HG03025 (cell line): ENCODE data around the gene NUTM1.
"Not testable (repeated sequence)": the region's sequence is repeated elsewhere in the genome, so short reads cannot be mapped to it uniquely, and the experiment has no call there.

Experiments
- ATAC-seq: cut with Tn5 transposase; IDR thresholded peaks from one replicate; pipeline ENCODE4 v1.9.1; 2021; ENCODE audit warnings: mild to moderate bottlenecking, moderate library complexity; ENCODE audit not compliant: unreplicated experiment, low FRiP score

Gene NUTM1

GRCh38 chr15:34336991-34337556, 6.0 kb upstream of the NUTM1 start:
- ATAC-seq = no peak

- ATAC-seq = peak; percentile 55
Measured at GRCh38 chr15:34337557-34338306, 5.4 kb upstream of the NUTM1 start, which contains the start of gene SLC12A6. TSS of gene SLC12A6 (minus strand) at chr15:34337781. CDS start at chr15:34336680, 1,101 bp downstream.

- ATAC-seq = no peak
Measured at GRCh38 chr15:34338347-34338746, 4.8 kb upstream of the NUTM1 start.

- ATAC-seq = no peak
Measured at GRCh38 chr15:34339946-34340345, 3.2 kb upstream of the NUTM1 start.

GRCh38 chr15:34341381-34342212, 1.5 kb upstream of the NUTM1 start:
- ATAC-seq = no peak

GRCh38 chr15:34342213-34342736, 840 bp upstream of the NUTM1 start:
- not testable (repeated sequence) for ATAC-seq

GRCh38 chr15:34347951-34348638, 5.0 kb downstream of the NUTM1 start:
- no peak for ATAC-seq

GRCh38 chr15:34348735-34349300, 5.7 kb downstream of the NUTM1 start:
- no peak for ATAC-seq

GRCh38 chr15:34349769-34350168, 6.7 kb downstream of the NUTM1 start:
- ATAC-seq = no peak

- ATAC-seq = not testable (repeated sequence)
Measured at GRCh38 chr15:34352996-34353395, 9.9 kb downstream of the NUTM1 start.

- no peak for ATAC-seq
Measured at GRCh38 chr15:34353627-34354026, 10.5 kb downstream of the NUTM1 start.

- no peak for ATAC-seq
Measured at GRCh38 chr15:34354286-34354685, 11.2 kb downstream of the NUTM1 start.

GRCh38 chr15:34355241-34355640, 12.1 kb downstream of the NUTM1 start:
- ATAC-seq = no peak

- no peak for ATAC-seq
Measured at GRCh38 chr15:34357653-34358052, 14.5 kb downstream of the NUTM1 start.

- no peak for ATAC-seq
Measured at GRCh38 chr15:34358367-34358766, 15.3 kb downstream of the NUTM1 start.

GRCh38 chr15:34358948-34359347, 15.8 kb downstream of the NUTM1 start:
- ATAC-seq = no peak

GRCh38 chr15:34359416-34359815, 16.3 kb downstream of the NUTM1 start:
- ATAC-seq = no peak

GRCh38 chr15:34360298-34360697, 17.2 kb downstream of the NUTM1 start:
- ATAC-seq = no peak

- no peak for ATAC-seq
Measured at GRCh38 chr15:34361278-34361677, 18.2 kb downstream of the NUTM1 start.
